Measurements from ENCODE around the gene IL1F10.

IL1F10 gene

DNA sequence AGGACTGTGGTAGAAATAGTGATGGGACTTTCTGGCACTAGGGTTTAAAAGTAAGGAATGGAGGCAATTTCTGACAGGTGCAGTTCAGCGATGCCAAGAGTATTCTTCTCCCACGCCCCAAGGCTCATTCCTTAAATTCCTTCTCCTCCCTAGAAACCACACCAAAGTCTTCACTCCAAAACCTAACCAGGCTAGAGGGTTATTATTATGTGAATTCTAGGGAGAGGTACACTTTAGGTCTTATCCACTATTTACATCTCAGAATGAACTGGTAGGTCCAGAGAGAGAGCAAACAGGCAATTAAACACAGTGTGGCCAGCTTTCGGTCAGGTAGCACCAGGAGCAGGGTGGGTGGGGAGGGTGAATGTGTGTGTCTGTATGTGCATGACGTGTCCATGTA lies 11.4 kb downstream of the IL1F10 start:
- H3K36me3 ChIP-seq (ENCODE audit: control insufficient read depth in 2 of 2, insufficient read depth in 1 of 2, low read length in 2 of 2) = no peaks in the 10 kb centered on the region
- H3K4me3 ChIP-seq (ENCODE audit: low read depth, low read length) = no peak overlapping the region
- H3K9me3 ChIP-seq (ENCODE audit: control insufficient read depth, insufficient read depth, low read depth, low read length) = no peaks in the 10 kb centered on the region
- TF ChIP-seq ZNF830 (tag by site-specific recombination; IDR thresholded peaks at IDR 0.05; ENCODE audit: low read depth) = no peak
- no peak for TF ChIP-seq ZNF621 (tag by site-specific recombination; IDR thresholded peaks at IDR 0.05)
- TF ChIP-seq ZNF473 (tag by site-specific recombination; IDR thresholded peaks at IDR 0.05) = no peak
- no peak for TF ChIP-seq ZNF585B (tag by site-specific recombination; IDR thresholded peaks at IDR 0.05)
- TF ChIP-seq ZNF571 (tag by site-specific recombination; IDR thresholded peaks at IDR 0.05) = no peak
- TF ChIP-seq, protein P1, sequence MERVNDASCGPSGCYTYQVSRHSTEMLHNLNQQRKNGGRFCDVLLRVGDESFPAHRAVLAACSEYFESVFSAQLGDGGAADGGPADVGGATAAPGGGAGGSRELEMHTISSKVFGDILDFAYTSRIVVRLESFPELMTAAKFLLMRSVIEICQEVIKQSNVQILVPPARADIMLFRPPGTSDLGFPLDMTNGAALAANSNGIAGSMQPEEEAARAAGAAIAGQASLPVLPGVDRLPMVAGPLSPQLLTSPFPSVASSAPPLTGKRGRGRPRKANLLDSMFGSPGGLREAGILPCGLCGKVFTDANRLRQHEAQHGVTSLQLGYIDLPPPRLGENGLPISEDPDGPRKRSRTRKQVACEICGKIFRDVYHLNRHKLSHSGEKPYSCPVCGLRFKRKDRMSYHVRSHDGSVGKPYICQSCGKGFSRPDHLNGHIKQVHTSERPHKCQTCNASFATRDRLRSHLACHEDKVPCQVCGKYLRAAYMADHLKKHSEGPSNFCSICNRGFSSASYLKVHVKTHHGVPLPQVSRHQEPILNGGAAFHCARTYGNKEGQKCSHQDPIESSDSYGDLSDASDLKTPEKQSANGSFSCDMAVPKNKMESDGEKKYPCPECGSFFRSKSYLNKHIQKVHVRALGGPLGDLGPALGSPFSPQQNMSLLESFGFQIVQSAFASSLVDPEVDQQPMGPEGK (tag by site-specific recombination; IDR thresholded peaks at IDR 0.05) = no peak
- no peak for TF ChIP-seq ZNF548 (tag by site-specific recombination; IDR thresholded peaks at IDR 0.05)
- no peak for TF ChIP-seq KLF8 (tag by site-specific recombination; IDR thresholded peaks at IDR 0.05)
- no peak for TF ChIP-seq ZNF292 (tag by site-specific recombination; IDR thresholded peaks at IDR 0.05; ENCODE audit: borderline replicate concordance, low read depth)
- TF ChIP-seq ZNF140 (tag by site-specific recombination; IDR thresholded peaks at IDR 0.05) = no peak
- TF ChIP-seq, protein P2, sequence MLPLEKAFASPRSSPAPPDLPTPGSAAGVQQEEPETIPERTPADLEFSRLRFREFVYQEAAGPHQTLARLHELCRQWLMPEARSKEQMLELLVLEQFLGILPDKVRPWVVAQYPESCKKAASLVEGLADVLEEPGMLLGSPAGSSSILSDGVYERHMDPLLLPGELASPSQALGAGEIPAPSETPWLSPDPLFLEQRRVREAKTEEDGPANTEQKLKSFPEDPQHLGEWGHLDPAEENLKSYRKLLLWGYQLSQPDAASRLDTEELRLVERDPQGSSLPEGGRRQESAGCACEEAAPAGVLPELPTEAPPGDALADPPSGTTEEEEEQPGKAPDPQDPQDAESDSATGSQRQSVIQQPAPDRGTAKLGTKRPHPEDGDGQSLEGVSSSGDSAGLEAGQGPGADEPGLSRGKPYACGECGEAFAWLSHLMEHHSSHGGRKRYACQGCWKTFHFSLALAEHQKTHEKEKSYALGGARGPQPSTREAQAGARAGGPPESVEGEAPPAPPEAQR (tag by site-specific recombination; IDR thresholded peaks at IDR 0.05) = no peak
- TF ChIP-seq, protein P3, sequence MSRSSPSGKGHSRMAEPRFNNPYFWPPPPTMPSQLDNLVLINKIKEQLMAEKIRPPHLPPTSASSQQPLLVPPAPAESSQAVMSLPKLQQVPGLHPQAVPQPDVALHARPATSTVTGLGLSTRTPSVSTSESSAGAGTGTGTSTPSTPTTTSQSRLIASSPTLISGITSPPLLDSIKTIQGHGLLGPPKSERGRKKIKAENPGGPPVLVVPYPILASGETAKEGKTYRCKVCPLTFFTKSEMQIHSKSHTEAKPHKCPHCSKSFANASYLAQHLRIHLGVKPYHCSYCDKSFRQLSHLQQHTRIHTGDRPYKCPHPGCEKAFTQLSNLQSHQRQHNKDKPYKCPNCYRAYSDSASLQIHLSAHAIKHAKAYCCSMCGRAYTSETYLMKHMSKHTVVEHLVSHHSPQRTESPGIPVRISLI (tag by site-specific recombination; IDR thresholded peaks at IDR 0.05) = no peak
- no peak for TF ChIP-seq ZNF214 (tag by site-specific recombination; IDR thresholded peaks at IDR 0.05; ENCODE audit: borderline replicate concordance)
- no peak for TF ChIP-seq SP2 (tag by site-specific recombination; IDR thresholded peaks at IDR 0.05)
- TF ChIP-seq ZNF837 (tag by site-specific recombination; IDR thresholded peaks at IDR 0.05) = no peak
- TF ChIP-seq GLI2 (tag by site-specific recombination; IDR thresholded peaks at IDR 0.05; ENCODE audit: borderline replicate concordance, low read depth) = no peak
- TF ChIP-seq ZNF707 (tag by site-specific recombination; IDR thresholded peaks at IDR 0.05) = no peak
- TF ChIP-seq ZNF221 (tag by site-specific recombination; IDR thresholded peaks at IDR 0.05; ENCODE audit: borderline replicate concordance) = no peak
- no peak for TF ChIP-seq ZNF37A (tag by site-specific recombination; IDR thresholded peaks at IDR 0.05)
- TF ChIP-seq WT1 (tag by site-specific recombination; IDR thresholded peaks at IDR 0.05) = no peak
- H3K27ac ChIP-seq (ENCODE audit: extremely low read depth, low read depth, low read length) = no peak overlapping the region
- ChIA-PET CTCF (interaction anchor here (0.7 to 2.3 kb wide), 21 partner anchors 11 to 276 kb away, joined by 3 to 27 read pairs (median 4); partner anchors contain the start of gene IL1F10), POLR2A (no interaction called here)
- no peaks in the 10 kb centered on the region for H3K4me1 ChIP-seq (ENCODE audit: control insufficient read depth, insufficient read depth, low read length)

DNA sequence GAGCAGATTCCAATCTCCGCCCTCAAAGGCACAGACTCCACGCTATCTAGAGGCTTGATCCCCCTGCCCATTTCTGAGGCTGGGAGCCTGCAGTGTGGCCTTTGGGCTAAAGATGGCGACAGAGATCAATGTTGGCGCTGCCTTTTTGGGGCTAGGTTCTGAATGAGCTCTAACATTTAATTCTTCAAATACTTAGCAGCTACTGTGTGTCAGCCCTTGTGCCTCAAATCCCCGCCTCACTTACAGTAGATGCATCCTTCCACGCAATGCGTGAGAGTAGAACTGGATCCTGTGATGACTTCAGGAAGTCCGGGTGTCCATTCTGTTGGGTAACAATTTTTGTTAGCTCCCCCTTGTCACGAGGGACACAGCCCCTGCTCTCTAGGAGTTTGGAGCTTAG lies 12.4 kb downstream of the IL1F10 start:
- TF ChIP-seq ZNF654 (tag by site-specific recombination; IDR thresholded peaks at IDR 0.05; ENCODE audit: low read depth) (peak; percentile 41), ZFP3 (tag by site-specific recombination; IDR thresholded peaks at IDR 0.05; ENCODE audit: low read depth) (no peak), ZNF664 (tag by site-specific recombination; IDR thresholded peaks at IDR 0.05) (peak; percentile 74)
- no peak overlapping the region for H3K4me3 ChIP-seq (ENCODE audit: low read depth, low read length)
- POLR2A ChIA-PET = no interaction called here
- no peak overlapping the region for H3K27ac ChIP-seq (ENCODE audit: extremely low read depth, low read depth, low read length)
- H3K9me3 ChIP-seq (ENCODE audit: control insufficient read depth, insufficient read depth, low read depth, low read length) = no peaks in the 10 kb centered on the region
- no peaks in the 10 kb centered on the region for H3K36me3 ChIP-seq (ENCODE audit: control insufficient read depth in 2 of 2, insufficient read depth in 1 of 2, low read length in 2 of 2)
- CTCF ChIA-PET = interaction anchor here (0.6 to 2.3 kb wide), 41 partner anchors 10 to 311 kb away, joined by 3 to 27 read pairs (median 4); partner anchors contain the start of gene IL1F10
- no peaks in the 10 kb centered on the region for H3K4me1 ChIP-seq (ENCODE audit: control insufficient read depth, insufficient read depth, low read length)
